ENCODE data around the gene ENOX1.

Gene ENOX1

DNA sequence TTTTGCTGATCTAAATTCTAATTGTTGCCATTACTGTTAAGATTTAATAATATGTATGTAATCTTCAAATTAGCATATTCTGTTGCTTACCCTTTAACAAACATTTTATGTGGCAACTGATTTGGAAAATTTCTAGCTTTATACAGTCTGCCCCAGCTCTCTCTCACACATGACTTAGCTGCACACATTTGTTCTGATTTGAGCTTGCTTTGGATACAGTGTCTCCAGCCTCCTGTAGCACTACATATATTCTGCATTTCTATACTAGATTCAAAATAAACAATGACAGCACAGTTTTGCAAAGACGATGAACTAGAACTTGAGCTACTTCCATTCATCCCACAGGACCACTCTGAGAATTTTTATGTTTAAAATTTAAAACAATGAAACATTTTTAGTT lies 508.6 kb downstream of the ENOX1 start (continued):
- TF ChIP-seq, protein P1, sequence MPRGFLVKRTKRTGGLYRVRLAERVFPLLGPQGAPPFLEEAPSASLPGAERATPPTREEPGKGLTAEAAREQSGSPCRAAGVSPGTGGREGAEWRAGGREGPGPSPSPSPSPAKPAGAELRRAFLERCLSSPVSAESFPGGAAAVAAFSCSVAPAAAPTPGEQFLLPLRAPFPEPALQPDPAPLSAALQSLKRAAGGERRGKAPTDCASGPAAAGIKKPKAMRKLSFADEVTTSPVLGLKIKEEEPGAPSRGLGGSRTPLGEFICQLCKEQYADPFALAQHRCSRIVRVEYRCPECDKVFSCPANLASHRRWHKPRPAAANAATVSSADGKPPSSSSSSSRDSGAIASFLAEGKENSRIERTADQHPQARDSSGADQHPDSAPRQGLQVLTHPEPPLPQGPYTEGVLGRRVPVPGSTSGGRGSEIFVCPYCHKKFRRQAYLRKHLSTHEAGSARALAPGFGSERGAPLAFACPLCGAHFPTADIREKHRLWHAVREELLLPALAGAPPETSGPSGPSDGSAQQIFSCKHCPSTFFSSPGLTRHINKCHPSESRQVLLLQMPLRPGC (tag by site-specific recombination; IDR thresholded peaks at IDR 0.05) = no peak
- TF ChIP-seq RBAK (tag by site-specific recombination; IDR thresholded peaks at IDR 0.05) = no peak

DNA sequence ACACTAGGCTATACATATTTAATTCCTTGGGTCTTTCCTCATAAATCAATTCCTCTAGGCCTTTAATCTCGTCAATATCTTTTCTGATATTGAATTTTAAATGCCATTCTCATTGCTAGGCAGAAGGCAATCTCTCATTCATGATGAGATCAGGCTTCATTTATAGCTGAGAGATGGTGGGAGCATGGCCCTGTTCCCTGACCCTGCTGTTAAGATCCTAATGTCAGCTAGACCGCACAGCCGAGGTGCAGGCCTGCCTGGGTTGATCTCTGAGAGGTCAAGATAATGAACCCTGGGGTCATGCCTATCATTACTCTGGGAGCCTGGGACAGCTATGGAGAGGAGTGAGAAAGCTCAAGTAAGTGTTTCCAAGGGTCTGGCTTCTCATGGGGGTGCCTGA lies 509.6 kb downstream of the ENOX1 start:
- no peaks in the 10 kb centered on the region for H3K36me3 ChIP-seq (ENCODE audit: control insufficient read depth in 2 of 2, insufficient read depth in 1 of 2, low read length in 2 of 2)
- CTCF ChIA-PET = interaction anchor here (0.6 kb wide), 1 partner anchor 123 kb away, joined by 3 read pairs; no protein-coding TSS in a partner anchor
- POLR2A ChIA-PET = no interaction called here
- H3K4me3 ChIP-seq (ENCODE audit: low read depth, low read length) = no peak overlapping the region
- no peaks in the 10 kb centered on the region for H3K9me3 ChIP-seq (ENCODE audit: control insufficient read depth, insufficient read depth, low read depth, low read length)
- TF ChIP-seq ZNF701 (tag by site-specific recombination; IDR thresholded peaks at IDR 0.05) = no peak
- TF ChIP-seq ZNF302 (tag by site-specific recombination; IDR thresholded peaks at IDR 0.05; ENCODE audit: low read depth) = no peak
- no peak for TF ChIP-seq ZFP69B (tag by site-specific recombination; IDR thresholded peaks at IDR 0.05)
- no peak for TF ChIP-seq ZNF114 (tag by site-specific recombination; IDR thresholded peaks at IDR 0.05)
- no peak for TF ChIP-seq ZNF837 (tag by site-specific recombination; IDR thresholded peaks at IDR 0.05)
- TF ChIP-seq, protein P2, sequence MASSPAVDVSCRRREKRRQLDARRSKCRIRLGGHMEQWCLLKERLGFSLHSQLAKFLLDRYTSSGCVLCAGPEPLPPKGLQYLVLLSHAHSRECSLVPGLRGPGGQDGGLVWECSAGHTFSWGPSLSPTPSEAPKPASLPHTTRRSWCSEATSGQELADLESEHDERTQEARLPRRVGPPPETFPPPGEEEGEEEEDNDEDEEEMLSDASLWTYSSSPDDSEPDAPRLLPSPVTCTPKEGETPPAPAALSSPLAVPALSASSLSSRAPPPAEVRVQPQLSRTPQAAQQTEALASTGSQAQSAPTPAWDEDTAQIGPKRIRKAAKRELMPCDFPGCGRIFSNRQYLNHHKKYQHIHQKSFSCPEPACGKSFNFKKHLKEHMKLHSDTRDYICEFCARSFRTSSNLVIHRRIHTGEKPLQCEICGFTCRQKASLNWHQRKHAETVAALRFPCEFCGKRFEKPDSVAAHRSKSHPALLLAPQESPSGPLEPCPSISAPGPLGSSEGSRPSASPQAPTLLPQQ (tag by site-specific recombination; IDR thresholded peaks at IDR 0.05) = no peak
- TF ChIP-seq ZNF792 (tag by site-specific recombination; IDR thresholded peaks at IDR 0.05) = no peak
- TF ChIP-seq, protein P3, sequence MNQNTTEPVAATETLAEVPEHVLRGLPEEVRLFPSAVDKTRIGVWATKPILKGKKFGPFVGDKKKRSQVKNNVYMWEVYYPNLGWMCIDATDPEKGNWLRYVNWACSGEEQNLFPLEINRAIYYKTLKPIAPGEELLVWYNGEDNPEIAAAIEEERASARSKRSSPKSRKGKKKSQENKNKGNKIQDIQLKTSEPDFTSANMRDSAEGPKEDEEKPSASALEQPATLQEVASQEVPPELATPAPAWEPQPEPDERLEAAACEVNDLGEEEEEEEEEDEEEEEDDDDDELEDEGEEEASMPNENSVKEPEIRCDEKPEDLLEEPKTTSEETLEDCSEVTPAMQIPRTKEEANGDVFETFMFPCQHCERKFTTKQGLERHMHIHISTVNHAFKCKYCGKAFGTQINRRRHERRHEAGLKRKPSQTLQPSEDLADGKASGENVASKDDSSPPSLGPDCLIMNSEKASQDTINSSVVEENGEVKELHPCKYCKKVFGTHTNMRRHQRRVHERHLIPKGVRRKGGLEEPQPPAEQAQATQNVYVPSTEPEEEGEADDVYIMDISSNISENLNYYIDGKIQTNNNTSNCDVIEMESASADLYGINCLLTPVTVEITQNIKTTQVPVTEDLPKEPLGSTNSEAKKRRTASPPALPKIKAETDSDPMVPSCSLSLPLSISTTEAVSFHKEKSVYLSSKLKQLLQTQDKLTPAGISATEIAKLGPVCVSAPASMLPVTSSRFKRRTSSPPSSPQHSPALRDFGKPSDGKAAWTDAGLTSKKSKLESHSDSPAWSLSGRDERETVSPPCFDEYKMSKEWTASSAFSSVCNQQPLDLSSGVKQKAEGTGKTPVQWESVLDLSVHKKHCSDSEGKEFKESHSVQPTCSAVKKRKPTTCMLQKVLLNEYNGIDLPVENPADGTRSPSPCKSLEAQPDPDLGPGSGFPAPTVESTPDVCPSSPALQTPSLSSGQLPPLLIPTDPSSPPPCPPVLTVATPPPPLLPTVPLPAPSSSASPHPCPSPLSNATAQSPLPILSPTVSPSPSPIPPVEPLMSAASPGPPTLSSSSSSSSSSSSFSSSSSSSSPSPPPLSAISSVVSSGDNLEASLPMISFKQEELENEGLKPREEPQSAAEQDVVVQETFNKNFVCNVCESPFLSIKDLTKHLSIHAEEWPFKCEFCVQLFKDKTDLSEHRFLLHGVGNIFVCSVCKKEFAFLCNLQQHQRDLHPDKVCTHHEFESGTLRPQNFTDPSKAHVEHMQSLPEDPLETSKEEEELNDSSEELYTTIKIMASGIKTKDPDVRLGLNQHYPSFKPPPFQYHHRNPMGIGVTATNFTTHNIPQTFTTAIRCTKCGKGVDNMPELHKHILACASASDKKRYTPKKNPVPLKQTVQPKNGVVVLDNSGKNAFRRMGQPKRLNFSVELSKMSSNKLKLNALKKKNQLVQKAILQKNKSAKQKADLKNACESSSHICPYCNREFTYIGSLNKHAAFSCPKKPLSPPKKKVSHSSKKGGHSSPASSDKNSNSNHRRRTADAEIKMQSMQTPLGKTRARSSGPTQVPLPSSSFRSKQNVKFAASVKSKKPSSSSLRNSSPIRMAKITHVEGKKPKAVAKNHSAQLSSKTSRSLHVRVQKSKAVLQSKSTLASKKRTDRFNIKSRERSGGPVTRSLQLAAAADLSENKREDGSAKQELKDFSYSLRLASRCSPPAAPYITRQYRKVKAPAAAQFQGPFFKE (tag by site-specific recombination; IDR thresholded peaks at IDR 0.05; ENCODE audit: borderline replicate concordance) = no peak
- TF ChIP-seq, protein P4, sequence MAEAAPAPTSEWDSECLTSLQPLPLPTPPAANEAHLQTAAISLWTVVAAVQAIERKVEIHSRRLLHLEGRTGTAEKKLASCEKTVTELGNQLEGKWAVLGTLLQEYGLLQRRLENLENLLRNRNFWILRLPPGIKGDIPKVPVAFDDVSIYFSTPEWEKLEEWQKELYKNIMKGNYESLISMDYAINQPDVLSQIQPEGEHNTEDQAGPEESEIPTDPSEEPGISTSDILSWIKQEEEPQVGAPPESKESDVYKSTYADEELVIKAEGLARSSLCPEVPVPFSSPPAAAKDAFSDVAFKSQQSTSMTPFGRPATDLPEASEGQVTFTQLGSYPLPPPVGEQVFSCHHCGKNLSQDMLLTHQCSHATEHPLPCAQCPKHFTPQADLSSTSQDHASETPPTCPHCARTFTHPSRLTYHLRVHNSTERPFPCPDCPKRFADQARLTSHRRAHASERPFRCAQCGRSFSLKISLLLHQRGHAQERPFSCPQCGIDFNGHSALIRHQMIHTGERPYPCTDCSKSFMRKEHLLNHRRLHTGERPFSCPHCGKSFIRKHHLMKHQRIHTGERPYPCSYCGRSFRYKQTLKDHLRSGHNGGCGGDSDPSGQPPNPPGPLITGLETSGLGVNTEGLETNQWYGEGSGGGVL (tag by site-specific recombination; IDR thresholded peaks at IDR 0.05) = no peak
- peaks cover 3% of the 10 kb centered on the region; the same call in 1 of the 2 replicates for H3K4me1 ChIP-seq (ENCODE audit: control insufficient read depth, insufficient read depth, low read length)
- H3K27ac ChIP-seq (ENCODE audit: extremely low read depth, low read depth, low read length) = no peak overlapping the region

DNA sequence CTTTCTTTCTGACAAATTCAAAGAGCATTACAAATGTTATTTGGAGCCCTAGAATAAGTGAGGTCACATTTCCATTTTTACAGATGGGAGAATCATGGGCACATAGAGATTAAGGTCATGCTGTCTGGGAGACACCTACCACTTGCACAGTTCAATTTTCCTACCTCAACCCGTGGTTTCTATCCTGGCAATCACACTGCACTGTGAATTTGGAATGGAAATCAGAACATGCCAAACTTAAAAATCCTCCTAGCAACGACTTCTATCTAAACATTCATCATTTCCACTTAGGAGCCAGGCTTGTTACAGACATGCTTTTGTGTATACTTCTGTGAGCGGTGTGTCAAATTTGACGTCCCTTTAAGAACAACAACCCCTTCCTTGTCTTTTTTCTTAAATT lies 511.9 kb downstream of the ENOX1 start:
- POLR2A ChIA-PET = no interaction called here

More for the DNA sequence above, 511.9 kb downstream of the ENOX1 start:
- no peak overlapping the region for H3K4me3 ChIP-seq (ENCODE audit: low read depth, low read length)
- H3K36me3 ChIP-seq (ENCODE audit: control insufficient read depth in 2 of 2, insufficient read depth in 1 of 2, low read length in 2 of 2) = no peaks in the 10 kb centered on the region
- H3K27ac ChIP-seq (ENCODE audit: extremely low read depth, low read depth, low read length) = no peak overlapping the region
- no peaks in the 10 kb centered on the region for H3K9me3 ChIP-seq (ENCODE audit: control insufficient read depth, insufficient read depth, low read depth, low read length)
- H3K4me1 ChIP-seq (ENCODE audit: control insufficient read depth, insufficient read depth, low read length) = peaks cover 3% of the 10 kb centered on the region; the same call in 1 of the 2 replicates
- CTCF ChIA-PET = no interaction called here
- no peak for TF ChIP-seq ZNF843 (tag by site-specific recombination; IDR thresholded peaks at IDR 0.05)
- TF ChIP-seq ZNF529 (tag by site-specific recombination; IDR thresholded peaks at IDR 0.05; ENCODE audit: insufficient replicate concordance) = no peak
- no peak for TF ChIP-seq ZFHX2 (tag by site-specific recombination; conservative IDR thresholded peaks at IDR 0.05)

Data from HEK293 (cell line).